Measurements from ENCODE around the gene TMEM150B.

GRCh38 chr19:55265723-55266386, 59.3 kb downstream of the TMEM150B start:
- no peak for TF ChIP-seq YY1 (IDR thresholded peaks at IDR 0.05; ENCODE audit: borderline replicate concordance in 1 of 3, control insufficient read depth in 1 of 3, extremely low read depth in 1 of 3, insufficient read depth in 3 of 3, insufficient read length in 1 of 3, insufficient replicate concordance in 2 of 3, low read depth in 1 of 3, low read length in 2 of 3)
- no peak for TF ChIP-seq POLR2AphosphoS5 (IDR thresholded peaks at IDR 0.05; ENCODE audit: control insufficient read depth, insufficient read depth, low read depth, low read length)
- TF ChIP-seq, protein P1, sequence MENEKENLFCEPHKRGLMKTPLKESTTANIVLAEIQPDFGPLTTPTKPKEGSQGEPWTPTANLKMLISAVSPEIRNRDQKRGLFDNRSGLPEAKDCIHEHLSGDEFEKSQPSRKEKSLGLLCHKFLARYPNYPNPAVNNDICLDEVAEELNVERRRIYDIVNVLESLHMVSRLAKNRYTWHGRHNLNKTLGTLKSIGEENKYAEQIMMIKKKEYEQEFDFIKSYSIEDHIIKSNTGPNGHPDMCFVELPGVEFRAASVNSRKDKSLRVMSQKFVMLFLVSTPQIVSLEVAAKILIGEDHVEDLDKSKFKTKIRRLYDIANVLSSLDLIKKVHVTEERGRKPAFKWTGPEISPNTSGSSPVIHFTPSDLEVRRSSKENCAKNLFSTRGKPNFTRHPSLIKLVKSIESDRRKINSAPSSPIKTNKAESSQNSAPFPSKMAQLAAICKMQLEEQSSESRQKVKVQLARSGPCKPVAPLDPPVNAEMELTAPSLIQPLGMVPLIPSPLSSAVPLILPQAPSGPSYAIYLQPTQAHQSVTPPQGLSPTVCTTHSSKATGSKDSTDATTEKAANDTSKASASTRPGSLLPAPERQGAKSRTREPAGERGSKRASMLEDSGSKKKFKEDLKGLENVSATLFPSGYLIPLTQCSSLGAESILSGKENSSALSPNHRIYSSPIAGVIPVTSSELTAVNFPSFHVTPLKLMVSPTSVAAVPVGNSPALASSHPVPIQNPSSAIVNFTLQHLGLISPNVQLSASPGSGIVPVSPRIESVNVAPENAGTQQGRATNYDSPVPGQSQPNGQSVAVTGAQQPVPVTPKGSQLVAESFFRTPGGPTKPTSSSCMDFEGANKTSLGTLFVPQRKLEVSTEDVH (IDR thresholded peaks at IDR 0.05; ENCODE audit: low read depth, partially characterized antibody): no peak
- no peak for TF ChIP-seq RUNX1 (IDR thresholded peaks at IDR 0.05; ENCODE audit: low read depth)
- TF ChIP-seq CTCF (IDR thresholded peaks at IDR 0.05 in 2 of 3, conservative IDR thresholded peaks at IDR 0.05 in 1 of 3; ENCODE audit: insufficient read depth in 2 of 3, low read depth in 1 of 3, low read length in 3 of 3): no peak
- TF ChIP-seq, protein P2, sequence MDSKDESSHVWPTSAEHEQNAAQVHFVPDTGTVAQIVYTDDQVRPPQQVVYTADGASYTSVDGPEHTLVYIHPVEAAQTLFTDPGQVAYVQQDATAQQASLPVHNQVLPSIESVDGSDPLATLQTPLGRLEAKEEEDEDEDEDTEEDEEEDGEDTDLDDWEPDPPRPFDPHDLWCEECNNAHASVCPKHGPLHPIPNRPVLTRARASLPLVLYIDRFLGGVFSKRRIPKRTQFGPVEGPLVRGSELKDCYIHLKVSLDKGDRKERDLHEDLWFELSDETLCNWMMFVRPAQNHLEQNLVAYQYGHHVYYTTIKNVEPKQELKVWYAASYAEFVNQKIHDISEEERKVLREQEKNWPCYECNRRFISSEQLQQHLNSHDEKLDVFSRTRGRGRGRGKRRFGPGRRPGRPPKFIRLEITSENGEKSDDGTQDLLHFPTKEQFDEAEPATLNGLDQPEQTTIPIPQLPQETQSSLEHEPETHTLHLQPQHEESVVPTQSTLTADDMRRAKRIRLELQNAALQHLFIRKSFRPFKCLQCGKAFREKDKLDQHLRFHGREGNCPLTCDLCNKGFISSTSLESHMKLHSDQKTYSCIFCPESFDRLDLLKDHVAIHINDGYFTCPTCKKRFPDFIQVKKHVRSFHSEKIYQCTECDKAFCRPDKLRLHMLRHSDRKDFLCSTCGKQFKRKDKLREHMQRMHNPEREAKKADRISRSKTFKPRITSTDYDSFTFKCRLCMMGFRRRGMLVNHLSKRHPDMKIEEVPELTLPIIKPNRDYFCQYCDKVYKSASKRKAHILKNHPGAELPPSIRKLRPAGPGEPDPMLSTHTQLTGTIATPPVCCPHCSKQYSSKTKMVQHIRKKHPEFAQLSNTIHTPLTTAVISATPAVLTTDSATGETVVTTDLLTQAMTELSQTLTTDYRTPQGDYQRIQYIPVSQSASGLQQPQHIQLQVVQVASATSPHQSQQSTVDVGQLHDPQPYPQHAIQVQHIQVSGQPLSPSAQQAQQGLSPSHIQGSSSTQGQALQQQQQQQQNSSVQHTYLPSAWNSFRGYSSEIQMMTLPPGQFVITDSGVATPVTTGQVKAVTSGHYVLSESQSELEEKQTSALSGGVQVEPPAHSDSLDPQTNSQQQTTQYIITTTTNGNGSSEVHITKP (IDR thresholded peaks at IDR 0.05; ENCODE audit: partially characterized antibody): no peak
- TF ChIP-seq TBP (optimal IDR thresholded peaks at IDR 0.05; ENCODE audit: low read depth, low read length): no peak
- no peak for TF ChIP-seq ZNF282 (CRISPR knock-in tag; IDR thresholded peaks at IDR 0.05)
- no peak for TF ChIP-seq HMG20B (CRISPR knock-in tag; IDR thresholded peaks at IDR 0.05)
- TF ChIP-seq POLR2A (conservative IDR thresholded peaks at IDR 0.05): no peak

All from K562 (cell line).